B cell (primary cell): Measurements from ENCODE around the gene ALOXE3. TPM values are rescaled to one million over a fixed set of nuclear protein-coding genes. Genes with fewer than 3 reads are reported as not detected.

ENCODE experiments used
- ATAC-seq: fragments of 200-7000 bp; cut with Tn5 transposase; one replicate; pipeline ENCODE4 v1.10.0; 2021; ENCODE audit warnings: low read depth, mild to moderate bottlenecking, moderate number of reproducible peaks, moderate library complexity
- CTCF ChIA-PET: fragments of 350-600 bp; sonication (Branson Sonifier 250); formaldehyde crosslinking; loops from one replicate; lab custom pipeline; 2021; ENCODE audit warnings: antibody characterized with exemption, inconsistent platforms; lab: Charles Lee
- POLR2A ChIA-PET: fragments of 350-600 bp; sonication (Branson Sonifier 250); formaldehyde crosslinking; loops from one replicate; lab custom pipeline; 2021; ENCODE audit warnings: antibody characterized with exemption; lab: Charles Lee
- DNase-seq: peaks from one replicate; pipeline ENCODE4 v3.0.0; 2013
- H2AFZ ChIP-seq: 2 replicates; pipeline ENCODE4 v1.6.1; 2012; ENCODE audit warnings: mild to moderate bottlenecking, low read depth, low read length; ENCODE audit not compliant: insufficient read depth, poor library complexity, severe bottlenecking
- H3K27ac ChIP-seq, 2 donors: 1 replicate in 1 of 2; 2 replicates in 1 of 2; pipeline ENCODE4 v1.5.1; 2012 to 2013; ENCODE audit warnings: low read length in 2 of 2, mild to moderate bottlenecking in 2 of 2, moderate library complexity in 1 of 2
- H3K27me3 ChIP-seq, 4 experiments: fragments of 200-600 bp in 1 of 4; sonication (generic) in 1 of 4; replicated peaks in 1 of 4; 1 replicate in 2 of 4; 2 replicates in 2 of 4; pipeline versions ENCODE4 v1.6.1 to v1.7.0; 2013 to 2016; ENCODE audit warnings: low read length in 3 of 4, mild to moderate bottlenecking in 2 of 4, mixed read lengths in 1 of 4, moderate library complexity in 1 of 4; ENCODE audit not compliant: insufficient read depth in 4 of 4, control insufficient read depth in 3 of 4; ENCODE audit errors: control extremely low read depth in 1 of 4
- H3K36me3 ChIP-seq, 2 experiments: replicated peaks in 1 of 2; 1 replicate in 1 of 2; 2 replicates in 1 of 2; pipeline versions ENCODE4 v1.6.1 to v1.7.1; 2013; ENCODE audit warnings: low read length in 1 of 2; ENCODE audit not compliant: insufficient read depth in 2 of 2, control insufficient read depth in 1 of 2; ENCODE audit errors: control extremely low read depth in 1 of 2, extremely low read depth in 1 of 2
- H3K4me1 ChIP-seq, 2 donors: fragments of 200-600 bp in 1 of 2; sonication (generic) in 1 of 2; 1 replicate in 1 of 2; 2 replicates in 1 of 2; pipeline versions ENCODE4 v1.5.1 to v1.6.1; 2013 to 2017; ENCODE audit warnings: low read length in 2 of 2; ENCODE audit not compliant: control insufficient read depth in 2 of 2, insufficient read depth in 2 of 2
- H3K4me2 ChIP-seq: replicated peaks from 2 replicates; pipeline ENCODE3; 2012; ENCODE audit warnings: mild to moderate bottlenecking, low read depth, low read length; ENCODE audit not compliant: poor library complexity, severe bottlenecking
- H3K4me3 ChIP-seq, 5 experiments: fragments of 200-600 bp in 1 of 5; sonication (generic) in 1 of 5; 1 replicate in 3 of 5; 2 replicates in 2 of 5; pipeline versions ENCODE4 v1.5.1 to v1.7.0; 2011 to 2016; ENCODE audit warnings: low read length in 4 of 5, mild to moderate bottlenecking in 4 of 5, low read depth in 2 of 5, control low read depth in 1 of 5, moderate library complexity in 1 of 5; ENCODE audit not compliant: insufficient read depth in 1 of 5; ENCODE audit errors: control extremely low read depth in 1 of 5, extremely low read depth in 1 of 5
- H3K79me2 ChIP-seq: fragments of 200-600 bp; sonication (generic); one replicate; pipeline ENCODE4 v1.6.0; 2016; ENCODE audit warnings: low read length; ENCODE audit not compliant: control insufficient read depth, insufficient read depth
- H3K9ac ChIP-seq: fragments of 200-600 bp; sonication (generic); 2 replicates; pipeline ENCODE4 v1.6.1; 2017; ENCODE audit warnings: mild to moderate bottlenecking, low read length, moderate library complexity
- H3K9me3 ChIP-seq, 3 donors: one replicate each; pipeline versions ENCODE4 v1.6.1 to v1.7.1; 2013; ENCODE audit warnings: low read length in 2 of 3; ENCODE audit not compliant: control insufficient read depth in 2 of 3, insufficient read depth in 1 of 3; ENCODE audit errors: control extremely low read depth in 1 of 3
- H4K20me1 ChIP-seq: 2 replicates; pipeline ENCODE4 v1.6.0; 2012; ENCODE audit warnings: mild to moderate bottlenecking, low read length; ENCODE audit not compliant: insufficient read depth, control insufficient read depth, poor library complexity, severe bottlenecking
- H3K27ac Mint-ChIP-seq: one replicate; pipeline ENCODE4 v1.8.0; 2021; ENCODE audit warnings: mixed read lengths
- H3K27me3 Mint-ChIP-seq: one replicate; pipeline ENCODE4 v1.8.0; 2021; ENCODE audit warnings: mixed read lengths
- H3K4me1 Mint-ChIP-seq: one replicate; pipeline ENCODE4 v1.8.0; 2021; ENCODE audit warnings: mixed read lengths
- H3K4me3 Mint-ChIP-seq: one replicate; pipeline ENCODE4 v1.8.0; 2021; ENCODE audit warnings: mixed read lengths
- H3K9me3 Mint-ChIP-seq: one replicate; pipeline ENCODE4 v1.8.0; 2022; ENCODE audit warnings: mixed read lengths; ENCODE audit not compliant: insufficient read depth
- EZH2 ChIP-seq: IDR thresholded peaks from 2 replicates; pipeline ENCODE4 v1.6.1; 2012; ENCODE audit warnings: borderline replicate concordance, low read depth, mild to moderate bottlenecking, moderate library complexity, low read length; ENCODE audit not compliant: insufficient read depth, poor library complexity, severe bottlenecking
- WGBS: methylation state at CpG from one replicate; pipeline ENCODE4 v1.1.5; 2013; ENCODE audit warnings: missing lambda C conversion rate; ENCODE audit not compliant: insufficient coverage; 5-methylcytosine and 5-hydroxymethylcytosine counted together
- intact Hi-C: fragments of 100-400 bp; cut with micrococcal nuclease; formaldehyde crosslinking; loops from one replicate; pipeline ENCODE4 v1.10.0; 2022
- polyA plus RNA-seq: library from polyadenylated mRNA; depleted of rRNA; stranded (reverse); fragments of >200 nt; gene quantifications from 2 replicates; pipeline ENCODE4 v1.2.3, GENCODE V29; 2012
- total RNA-seq, 2 donors: library from RNA; stranded (reverse); fragments of 120-200 nt in 1 of 2; gene quantifications; 1 replicate in 1 of 2; 2 replicates in 1 of 2; pipeline versions ENCODE4 v1.2.3 to v1.2.4, GENCODE V29; 2013 to 2022
- TF ChIP-seq, protein P1 (sequence below): fragments of 200-600 bp; IDR thresholded peaks from one replicate; pipeline ENCODE4 v1.8.0; 2022; ENCODE audit warnings: antibody characterized with exemption, mild to moderate bottlenecking

The ALOXE3 gene
- total and polyA plus RNA-seq, 2 donors (not counting 1 experiment from before 2014, with no cell fraction given) = 0.04 TPM; not detected in 1

DNA sequence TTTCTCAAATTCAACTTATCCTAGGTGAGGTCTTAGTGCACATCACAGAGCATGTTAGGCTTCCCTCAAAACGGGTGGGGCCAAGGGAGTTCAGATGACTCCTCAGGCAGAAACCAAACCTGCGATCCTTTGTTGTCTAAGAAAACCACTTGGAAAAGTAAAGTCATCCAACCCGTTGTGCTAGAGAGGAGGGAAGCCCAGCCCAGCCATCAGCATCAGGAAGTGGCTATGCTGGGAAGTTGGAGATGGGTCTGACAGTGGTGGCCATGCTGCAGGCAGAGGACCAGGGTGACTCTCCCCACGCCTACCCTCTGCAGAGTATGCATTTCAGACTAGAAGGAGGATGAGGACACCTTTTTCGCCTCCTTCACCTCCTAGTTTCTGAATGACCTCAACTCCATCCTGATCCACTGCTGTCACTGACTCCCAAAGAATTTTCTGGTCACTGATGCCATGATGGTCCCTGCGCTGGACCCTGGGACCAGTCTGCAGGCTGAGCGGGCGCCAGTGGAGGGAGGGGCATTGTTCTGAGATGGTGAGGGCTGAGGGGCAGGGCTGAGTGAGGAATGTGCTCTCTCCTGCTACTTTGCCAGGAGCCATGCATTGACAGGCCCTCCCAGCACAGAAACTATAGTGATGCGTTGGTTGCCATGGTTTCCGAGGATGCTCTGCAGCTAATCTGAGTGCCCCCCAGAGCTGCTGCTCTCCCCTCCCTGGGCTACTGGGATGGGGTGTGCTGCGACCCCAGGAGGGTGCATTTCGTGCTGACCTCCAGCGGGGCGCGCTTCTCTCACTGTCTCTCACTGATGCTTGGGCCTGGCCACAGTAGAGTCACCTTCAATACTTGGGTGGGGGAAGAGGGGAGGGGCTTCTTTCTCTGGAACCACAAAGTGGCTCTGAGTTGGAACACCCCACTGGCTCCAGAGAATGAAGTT is 51.2 kb downstream of the ALOXE3 start:
- H2AFZ ChIP-seq = no peak overlapping the region
- Mint-ChIP-seq H3K4me3 (no peak overlapping the region), H3K9me3 (no peaks in the 10 kb centered on the region), H3K27me3 (peaks cover 48% of the 10 kb centered on the region), H3K27ac (no peak overlapping the region), H3K4me1 (peaks cover 3% of the 10 kb centered on the region)
- peaks cover under 1 to 5% of the 10 kb centered on the region in 2 donors for H3K4me1 ChIP-seq
- 88% methylated on average over 10 of the region's 15 CpGs for WGBS
- CTCF ChIA-PET = interaction anchor here (1.4 kb wide), 1 partner anchor 8 kb away, joined by 3 read pairs; no protein-coding TSS in a partner anchor
- H3K9me3 ChIP-seq = peaks cover 0 to 11% (median 0%) of the 10 kb centered on the region in 3 donors
- no peak overlapping the region for H3K27ac ChIP-seq
- H3K27me3 ChIP-seq = peaks cover 0 to 50% (median 31%) of the 10 kb centered on the region in 4 experiments
- H3K36me3 ChIP-seq = no peaks in the 10 kb centered on the region
- H3K79me2 ChIP-seq = no peaks in the 10 kb centered on the region
- no peak overlapping the region for H3K4me2 ChIP-seq
- POLR2A ChIA-PET = no interaction called here
- no peak overlapping the region for H3K9ac ChIP-seq
- no peak for TF ChIP-seq EZH2
- TF ChIP-seq, protein P1, sequence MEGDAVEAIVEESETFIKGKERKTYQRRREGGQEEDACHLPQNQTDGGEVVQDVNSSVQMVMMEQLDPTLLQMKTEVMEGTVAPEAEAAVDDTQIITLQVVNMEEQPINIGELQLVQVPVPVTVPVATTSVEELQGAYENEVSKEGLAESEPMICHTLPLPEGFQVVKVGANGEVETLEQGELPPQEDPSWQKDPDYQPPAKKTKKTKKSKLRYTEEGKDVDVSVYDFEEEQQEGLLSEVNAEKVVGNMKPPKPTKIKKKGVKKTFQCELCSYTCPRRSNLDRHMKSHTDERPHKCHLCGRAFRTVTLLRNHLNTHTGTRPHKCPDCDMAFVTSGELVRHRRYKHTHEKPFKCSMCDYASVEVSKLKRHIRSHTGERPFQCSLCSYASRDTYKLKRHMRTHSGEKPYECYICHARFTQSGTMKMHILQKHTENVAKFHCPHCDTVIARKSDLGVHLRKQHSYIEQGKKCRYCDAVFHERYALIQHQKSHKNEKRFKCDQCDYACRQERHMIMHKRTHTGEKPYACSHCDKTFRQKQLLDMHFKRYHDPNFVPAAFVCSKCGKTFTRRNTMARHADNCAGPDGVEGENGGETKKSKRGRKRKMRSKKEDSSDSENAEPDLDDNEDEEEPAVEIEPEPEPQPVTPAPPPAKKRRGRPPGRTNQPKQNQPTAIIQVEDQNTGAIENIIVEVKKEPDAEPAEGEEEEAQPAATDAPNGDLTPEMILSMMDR = no peak
- intact Hi-C loops = loop anchor here (10.0 kb wide), 1 partner anchor 1458 kb away; no protein-coding TSS in a partner anchor
- H4K20me1 ChIP-seq = no peaks in the 10 kb centered on the region
- no peak overlapping the region for H3K4me3 ChIP-seq
- DNase-seq = no peak
- ATAC-seq = no peak

DNA sequence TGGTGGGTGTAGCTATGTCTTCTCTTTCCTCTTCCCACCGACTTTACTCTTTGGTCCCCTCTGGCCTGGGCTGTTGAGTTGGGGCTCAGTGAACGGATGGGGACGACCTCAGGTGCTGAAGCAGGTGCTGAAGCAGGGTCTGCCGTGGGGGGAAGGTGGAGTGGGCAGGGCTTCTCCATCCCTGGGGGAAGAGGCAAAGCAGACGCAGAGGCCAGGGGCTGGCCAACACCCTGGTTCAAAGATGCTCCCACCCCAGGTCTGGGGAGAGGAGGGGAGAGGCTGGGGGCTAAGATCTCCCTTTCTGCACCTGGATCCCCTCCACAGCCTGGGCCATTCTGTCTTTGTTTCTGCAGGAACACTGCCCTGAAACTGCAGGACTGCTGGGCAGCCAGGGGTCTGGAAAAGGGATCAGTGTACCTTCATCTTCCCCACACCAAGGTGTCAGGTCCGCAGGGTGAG is 53.7 kb downstream of the ALOXE3 start:
- Mint-ChIP-seq H3K4me3 (no peak overlapping the region), H3K27me3 (peaks cover 46% of the 10 kb centered on the region), H3K27ac (no peak overlapping the region), H3K9me3 (no peaks in the 10 kb centered on the region), H3K4me1 (peaks cover 3% of the 10 kb centered on the region)
- H3K9me3 ChIP-seq = peaks cover 0 to 3% (median 0%) of the 10 kb centered on the region in 3 donors
- intact Hi-C loops = loop anchor here (10.0 kb wide), 1 partner anchor 1460 kb away; no protein-coding TSS in a partner anchor
- ChIA-PET CTCF (no interaction called here), POLR2A (no interaction called here)
- H3K9ac ChIP-seq = no peak overlapping the region
- TF ChIP-seq, protein P1 = no peak
- TF ChIP-seq EZH2 = no peak
- no peaks in the 10 kb centered on the region for H3K4me1 ChIP-seq
- H3K4me3 ChIP-seq = no peak overlapping the region
- H3K79me2 ChIP-seq = no peaks in the 10 kb centered on the region
- no peak overlapping the region for H3K27ac ChIP-seq
- DNase-seq = no peak
- peaks cover 0 to 43% (median 20%) of the 10 kb centered on the region in 4 experiments for H3K27me3 ChIP-seq
- no peaks in the 10 kb centered on the region for H4K20me1 ChIP-seq
- H3K4me2 ChIP-seq = no peak overlapping the region
- 100% methylated on average over 1 of the region's 6 CpGs for WGBS
- ATAC-seq = no peak
- no peaks in the 10 kb centered on the region for H3K36me3 ChIP-seq
- no peak overlapping the region for H2AFZ ChIP-seq
